HPDE6-E6E7 (cell line): ENCODE data around the gene APP.

Experiments used
- DNase-seq: peaks from one replicate; pipeline ENCODE4 v3.0.0; 2011; ENCODE audit warnings: missing footprints; ENCODE audit errors: extremely low spot score

Gene APP

GRCh38 chr21:26170471-26171257 is at the start of gene APP:
TSS of gene APP (minus strand) at chr21:26170770. CDS start at chr21:26170620, 150 bp downstream.
- peak; percentile 93 for DNase-seq

GRCh38 chr21:26212220-26212619 is 41.6 kb upstream of the APP start:
- DNase-seq: no peak

- DNase-seq: no peak
These were observed 40.0 kb upstream of the APP start for GRCh38 chr21:26210614-26211013.

GRCh38 chr21:26207021-26207420 is 36.5 kb upstream of the APP start:
- no peak for DNase-seq

GRCh38 chr21:26199456-26199855 is 28.9 kb upstream of the APP start:
- peak; percentile 54 for DNase-seq

GRCh38 chr21:26195708-26196107 is 25.1 kb upstream of the APP start:
- DNase-seq: no peak

GRCh38 chr21:26194811-26195251 is 24.3 kb upstream of the APP start:
- DNase-seq: no peak

- no peak for DNase-seq
These were observed 23.8 kb upstream of the APP start for GRCh38 chr21:26194326-26194725.

GRCh38 chr21:26191609-26192008 is 21.0 kb upstream of the APP start:
- no peak for DNase-seq

- DNase-seq: no peak
These were observed 17.9 kb upstream of the APP start for GRCh38 chr21:26188422-26188821.

GRCh38 chr21:26185446-26185845 is 14.9 kb upstream of the APP start:
- no peak for DNase-seq

GRCh38 chr21:26185021-26185420 is 14.5 kb upstream of the APP start:
- DNase-seq: no peak

GRCh38 chr21:26179501-26179900 is 8.9 kb upstream of the APP start:
- no peak for DNase-seq

GRCh38 chr21:26177746-26178426 is 7.3 kb upstream of the APP start:
- DNase-seq: no peak

GRCh38 chr21:26177187-26177586 is 6.6 kb upstream of the APP start:
- DNase-seq: no peak

- no peak for DNase-seq
These were observed 909 bp upstream of the APP start for GRCh38 chr21:26171258-26172100.

- peak; percentile 33 for DNase-seq
These were observed 729 bp downstream of the APP start for GRCh38 chr21:26169611-26170470.

GRCh38 chr21:26169061-26169610 is 1.4 kb downstream of the APP start:
- DNase-seq: peak; percentile 42

GRCh38 chr21:26168371-26168770 is 2.2 kb downstream of the APP start:
- DNase-seq: no peak

GRCh38 chr21:26167593-26167992 is 3.0 kb downstream of the APP start:
- DNase-seq: no peak

GRCh38 chr21:26165331-26165730 is 5.2 kb downstream of the APP start:
- DNase-seq: no peak
